DND-41 (cell line): ENCODE data around the gene CCR6.

Experiments
- CTCF ChIP-seq: IDR thresholded peaks from 2 replicates; pipeline ENCODE4 v1.5.1; 2012; ENCODE audit warnings: borderline replicate concordance, low read length, moderate library complexity, mild to moderate bottlenecking; ENCODE audit not compliant: poor library complexity, severe bottlenecking; ENCODE audit errors: extremely low read depth
- EZH2 ChIP-seq: IDR thresholded peaks from 3 replicates; pipeline ENCODE4 v1.6.1; 2012; ENCODE audit warnings: borderline replicate concordance, low read depth, mild to moderate bottlenecking, moderate library complexity, low read length, inconsistent platforms; ENCODE audit not compliant: severe bottlenecking

GRCh38 chr6:167154291-167154690 is 31.4 kb downstream of the CCR6 start:
- TF ChIP-seq CTCF: no peak
- no peak for TF ChIP-seq EZH2
